ENCODE measurements around the gene EIF3F.

Gene EIF3F

GRCh38 chr11:7986768-7987559, at the start of gene EIF3F:
Gene EIF3F (plus strand): TSS chr11:7987337. CDS start chr11:7987353, 16 bp downstream.
- H3K36me3 ChIP-seq, result peaks cover 21 to 43% (median 39%) of the 10 kb centered on the region in 11 experiments
- peak within 1 kb of the TSS; percentile 51 to 92 (median 83); a peak in 21 of 22 replicates for H3K27ac ChIP-seq
- H3K27me3 ChIP-seq, result no peaks in the 10 kb centered on the region
- H3K9me3 ChIP-seq (replicated peaks in 1 of 11), result no peaks in the 10 kb centered on the region
- peak within 1 kb of the TSS; percentile 76 to 95 (median 88) for H3K4me3 ChIP-seq
- peaks cover 33 to 60% (median 50%) of the 10 kb centered on the region in 10 experiments for H3K4me1 ChIP-seq
- TF ChIP-seq Cebpa-rat (IDR thresholded peaks at IDR 0.05), result no peak
- H4K20me1 ChIP-seq, result peaks cover 0 to 42% (median 35%) of the 10 kb centered on the region in 11 experiments; a peak in 15 of 22 replicates
- peak within 1 kb of the TSS; percentile 81 to 93 (median 85) for H3K9ac ChIP-seq
- peak within 1 kb of the TSS; percentile 87 to 98 (median 97) for H3K4me2 ChIP-seq

- Histone ChIP-seq H4K20me1 (no peaks in the 10 kb centered on the region), H3K9me3 (replicated peaks in 1 of 11) (peaks cover 27 to 39% (median 34%) of the 10 kb centered on the region in 11 experiments), H3K4me2 (no peak overlapping the region), H3K9ac (no peak overlapping the region), H3K27me3 (no peaks in the 10 kb centered on the region), H3K4me1 (no peaks in the 10 kb centered on the region), H3K4me3 (no peak overlapping the region), H3K27ac (no peak overlapping the region), H3K36me3 (no peaks in the 10 kb centered on the region)
- no peak for TF ChIP-seq Cebpa-rat (IDR thresholded peaks at IDR 0.05)
Observed at GRCh38 chr11:7941146-7941545, 46.0 kb upstream of the EIF3F start.

- no peak within 1 kb of the TSS for H3K4me3 ChIP-seq
- peaks cover 27 to 39% (median 34%) of the 10 kb centered on the region in 11 experiments for H3K9me3 ChIP-seq (replicated peaks in 1 of 11)
- H3K27ac ChIP-seq, result no peak within 1 kb of the TSS
- no peaks in the 10 kb centered on the region for H3K36me3 ChIP-seq
- no peak within 1 kb of the TSS for H3K4me2 ChIP-seq
- H3K27me3 ChIP-seq, result no peaks in the 10 kb centered on the region
- no peak within 1 kb of the TSS for H3K9ac ChIP-seq
- no peak for TF ChIP-seq Cebpa-rat (IDR thresholded peaks at IDR 0.05)
- no peaks in the 10 kb centered on the region for H3K4me1 ChIP-seq
- H4K20me1 ChIP-seq, result no peaks in the 10 kb centered on the region
Observed at GRCh38 chr11:7941608-7942007, 45.5 kb upstream of the EIF3F start, which contains the start of gene OR10A3. Gene OR10A3 (minus strand): TSS chr11:7941708. CDS start chr11:7939520, 2,188 bp downstream.

- H3K27me3 ChIP-seq, result no peaks in the 10 kb centered on the region
- TF ChIP-seq Cebpa-rat (IDR thresholded peaks at IDR 0.05), result no peak
Observed at GRCh38 chr11:7944123-7944522, 43.0 kb upstream of the EIF3F start.

GRCh38 chr11:7949934-7950333, 37.2 kb upstream of the EIF3F start:
- no peak overlapping the region for H3K27ac ChIP-seq
- H4K20me1 ChIP-seq, result no peaks in the 10 kb centered on the region
- H3K4me1 ChIP-seq, result no peaks in the 10 kb centered on the region
- TF ChIP-seq Cebpa-rat (IDR thresholded peaks at IDR 0.05), result 0 out of 22 replicates have a peak, but pooled peaks of 1 of the 11 experiments have one; percentile 10
- no peak overlapping the region for H3K4me3 ChIP-seq
- no peak overlapping the region for H3K4me2 ChIP-seq
- no peaks in the 10 kb centered on the region for H3K36me3 ChIP-seq
- no peaks in the 10 kb centered on the region for H3K27me3 ChIP-seq
- H3K9ac ChIP-seq, result no peak overlapping the region
- H3K9me3 ChIP-seq (replicated peaks in 1 of 11), result peaks cover 2 to 12% (median 9%) of the 10 kb centered on the region in 11 experiments; a peak in 21 of 22 replicates

More at GRCh38 chr11:7944123-7944522, 43.0 kb upstream of the EIF3F start:
- Histone ChIP-seq H3K4me3 (no peak overlapping the region), H3K36me3 (no peaks in the 10 kb centered on the region), H3K27ac (no peak overlapping the region), H3K9me3 (replicated peaks in 1 of 11) (peaks cover 27 to 39% (median 34%) of the 10 kb centered on the region in 11 experiments), H3K9ac (no peak overlapping the region), H3K4me2 (no peak overlapping the region), H3K4me1 (no peaks in the 10 kb centered on the region), H4K20me1 (no peaks in the 10 kb centered on the region)

- H3K27me3 ChIP-seq, result no peaks in the 10 kb centered on the region
- no peaks in the 10 kb centered on the region for H4K20me1 ChIP-seq
- H3K4me3 ChIP-seq, result no peak overlapping the region
- no peak overlapping the region for H3K27ac ChIP-seq
- H3K36me3 ChIP-seq, result no peaks in the 10 kb centered on the region
- no peak overlapping the region for H3K4me2 ChIP-seq
- H3K9ac ChIP-seq, result no peak overlapping the region
- TF ChIP-seq Cebpa-rat (IDR thresholded peaks at IDR 0.05), result no peak
- no peaks in the 10 kb centered on the region for H3K4me1 ChIP-seq
- peaks cover 0 to 6% (median 0%) of the 10 kb centered on the region in 11 experiments; a peak in 3 of 22 replicates for H3K9me3 ChIP-seq (replicated peaks in 1 of 11)
Observed at GRCh38 chr11:7955191-7955590, 31.9 kb upstream of the EIF3F start.

GRCh38 chr11:7964261-7964660, 22.9 kb upstream of the EIF3F start:
- Histone ChIP-seq H4K20me1 (no peaks in the 10 kb centered on the region), H3K36me3 (no peaks in the 10 kb centered on the region), H3K9ac (no peak overlapping the region), H3K4me2 (peak overlapping the region in 6 of 11 experiments; percentile 22 to 47 (median 29); a peak in 7 of 22 replicates), H3K27ac (no peak overlapping the region), H3K4me1 (peaks cover 0 to 17% (median 5%) of the 10 kb centered on the region in 10 experiments; a peak in 11 of 20 replicates), H3K27me3 (no peaks in the 10 kb centered on the region), H3K4me3 (no peak overlapping the region), H3K9me3 (replicated peaks in 1 of 11) (peaks cover 3 to 23% (median 6%) of the 10 kb centered on the region in 11 experiments; a peak in 11 of 22 replicates)
- no peak for TF ChIP-seq Cebpa-rat (IDR thresholded peaks at IDR 0.05)

GRCh38 chr11:7964873-7965272, 22.3 kb upstream of the EIF3F start:
- H3K27me3 ChIP-seq, result no peaks in the 10 kb centered on the region
- H3K9ac ChIP-seq, result no peak overlapping the region
- no peaks in the 10 kb centered on the region for H4K20me1 ChIP-seq
- H3K9me3 ChIP-seq (replicated peaks in 1 of 11), result peaks cover 3 to 23% (median 6%) of the 10 kb centered on the region in 11 experiments; a peak in 11 of 22 replicates
- H3K4me3 ChIP-seq, result no peak overlapping the region
- TF ChIP-seq Cebpa-rat (IDR thresholded peaks at IDR 0.05), result no peak
- H3K4me1 ChIP-seq, result peaks cover 0 to 17% (median 5%) of the 10 kb centered on the region in 10 experiments; a peak in 11 of 20 replicates
- H3K4me2 ChIP-seq, result peak overlapping the region in 1 of 11 experiments; percentile 1; a peak in 2 of 22 replicates
- no peak overlapping the region for H3K27ac ChIP-seq
- no peaks in the 10 kb centered on the region for H3K36me3 ChIP-seq

GRCh38 chr11:7965386-7965785, 21.8 kb upstream of the EIF3F start, which contains the start of gene NLRP10:
Gene NLRP10 (minus strand): TSS chr11:7965447. CDS start chr11:7963495, 1,952 bp downstream.
- Histone ChIP-seq H3K9ac (no peak within 1 kb of the TSS), H3K27me3 (no peaks in the 10 kb centered on the region), H3K36me3 (no peaks in the 10 kb centered on the region), H3K4me3 (no peak within 1 kb of the TSS), H3K9me3 (replicated peaks in 1 of 11) (peaks cover 3 to 23% (median 6%) of the 10 kb centered on the region in 11 experiments; a peak in 11 of 22 replicates), H3K4me1 (peaks cover 0 to 17% (median 5%) of the 10 kb centered on the region in 10 experiments; a peak in 11 of 20 replicates), H3K4me2 (peak within 1 kb of the TSS in 6 of 11 experiments; percentile 22 to 47 (median 29); a peak in 7 of 22 replicates), H4K20me1 (no peaks in the 10 kb centered on the region), H3K27ac (no peak within 1 kb of the TSS)
- TF ChIP-seq Cebpa-rat (IDR thresholded peaks at IDR 0.05), result no peak
